ENCODE data around the gene COMP. TPM values are rescaled to one million over a fixed set of nuclear protein-coding genes. Genes with fewer than 3 reads are reported as not detected.

Gene COMP
- total RNA-seq, 3 donors from 2014 or later (not counting 1 experiment from before 2014, with no cell fraction given) = not detected

DNA sequence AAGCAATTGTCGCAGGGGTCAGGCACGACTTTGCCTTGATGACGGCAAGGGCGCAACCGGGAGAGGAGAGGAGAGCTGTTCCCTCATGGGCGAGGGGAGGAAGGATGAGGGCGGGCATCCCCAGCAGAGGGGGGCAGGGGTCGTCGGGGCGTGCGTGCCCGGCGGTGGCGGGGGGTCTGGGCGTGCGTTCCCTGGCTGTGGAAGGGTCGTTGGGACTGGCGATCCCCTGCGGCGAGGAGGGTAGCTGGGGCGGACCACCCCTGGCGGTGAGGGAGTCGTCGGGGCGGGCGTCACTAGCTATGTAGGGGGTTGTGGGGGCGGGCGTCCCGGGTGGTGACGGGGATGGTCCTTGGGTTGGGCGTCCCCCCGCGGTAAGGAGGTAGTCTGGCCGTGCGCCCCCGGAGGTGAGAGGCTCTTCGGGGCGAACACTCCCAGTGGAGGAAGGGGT is 1.7 kb downstream of the COMP start:
- ATAC-seq = no peak
- H3K27me3 Mint-ChIP-seq (ENCODE audit: low read depth in 2 of 2) = peaks cover 44 to 67% of the 10 kb centered on the region in 2 donors
- peaks cover 49% of the 10 kb centered on the region for H3K4me1 ChIP-seq (ENCODE audit: control insufficient read depth, insufficient read depth, low read length)
- peaks cover 48% of the 10 kb centered on the region for H3K27me3 ChIP-seq (ENCODE audit: control insufficient read depth, insufficient read depth, low read length)
- H3K9me3 Mint-ChIP-seq = no peaks in the 10 kb centered on the region
- H3K4me3 ChIP-seq (ENCODE audit: low read length) = no peak overlapping the region
- peak overlapping the region in 1 of 2 donors; percentile 47 for H3K27ac Mint-ChIP-seq
- no peaks in the 10 kb centered on the region for H3K36me3 Mint-ChIP-seq
- peak overlapping the region; percentile 68 for H3K4me3 Mint-ChIP-seq
- intact Hi-C loops (cut with micrococcal nuclease) = no loop called here
- 7% methylated on average over 38 of the region's 38 CpGs for WGBS (ENCODE audit: insufficient coverage)
- H3K36me3 ChIP-seq (ENCODE audit: control insufficient read depth, insufficient read depth, low read length) = no peaks in the 10 kb centered on the region
- no peaks in the 10 kb centered on the region for H3K9me3 ChIP-seq (ENCODE audit: control insufficient read depth, insufficient read depth, low read length)
- no peak overlapping the region for H3K27ac ChIP-seq (ENCODE audit: low read length)
- H3K4me1 Mint-ChIP-seq = peaks cover 21 to 41% of the 10 kb centered on the region in 2 donors
- DNase-seq = no peak
- TF ChIP-seq, protein P1, sequence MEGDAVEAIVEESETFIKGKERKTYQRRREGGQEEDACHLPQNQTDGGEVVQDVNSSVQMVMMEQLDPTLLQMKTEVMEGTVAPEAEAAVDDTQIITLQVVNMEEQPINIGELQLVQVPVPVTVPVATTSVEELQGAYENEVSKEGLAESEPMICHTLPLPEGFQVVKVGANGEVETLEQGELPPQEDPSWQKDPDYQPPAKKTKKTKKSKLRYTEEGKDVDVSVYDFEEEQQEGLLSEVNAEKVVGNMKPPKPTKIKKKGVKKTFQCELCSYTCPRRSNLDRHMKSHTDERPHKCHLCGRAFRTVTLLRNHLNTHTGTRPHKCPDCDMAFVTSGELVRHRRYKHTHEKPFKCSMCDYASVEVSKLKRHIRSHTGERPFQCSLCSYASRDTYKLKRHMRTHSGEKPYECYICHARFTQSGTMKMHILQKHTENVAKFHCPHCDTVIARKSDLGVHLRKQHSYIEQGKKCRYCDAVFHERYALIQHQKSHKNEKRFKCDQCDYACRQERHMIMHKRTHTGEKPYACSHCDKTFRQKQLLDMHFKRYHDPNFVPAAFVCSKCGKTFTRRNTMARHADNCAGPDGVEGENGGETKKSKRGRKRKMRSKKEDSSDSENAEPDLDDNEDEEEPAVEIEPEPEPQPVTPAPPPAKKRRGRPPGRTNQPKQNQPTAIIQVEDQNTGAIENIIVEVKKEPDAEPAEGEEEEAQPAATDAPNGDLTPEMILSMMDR (IDR thresholded peaks at IDR 0.05) = no peak

DNA sequence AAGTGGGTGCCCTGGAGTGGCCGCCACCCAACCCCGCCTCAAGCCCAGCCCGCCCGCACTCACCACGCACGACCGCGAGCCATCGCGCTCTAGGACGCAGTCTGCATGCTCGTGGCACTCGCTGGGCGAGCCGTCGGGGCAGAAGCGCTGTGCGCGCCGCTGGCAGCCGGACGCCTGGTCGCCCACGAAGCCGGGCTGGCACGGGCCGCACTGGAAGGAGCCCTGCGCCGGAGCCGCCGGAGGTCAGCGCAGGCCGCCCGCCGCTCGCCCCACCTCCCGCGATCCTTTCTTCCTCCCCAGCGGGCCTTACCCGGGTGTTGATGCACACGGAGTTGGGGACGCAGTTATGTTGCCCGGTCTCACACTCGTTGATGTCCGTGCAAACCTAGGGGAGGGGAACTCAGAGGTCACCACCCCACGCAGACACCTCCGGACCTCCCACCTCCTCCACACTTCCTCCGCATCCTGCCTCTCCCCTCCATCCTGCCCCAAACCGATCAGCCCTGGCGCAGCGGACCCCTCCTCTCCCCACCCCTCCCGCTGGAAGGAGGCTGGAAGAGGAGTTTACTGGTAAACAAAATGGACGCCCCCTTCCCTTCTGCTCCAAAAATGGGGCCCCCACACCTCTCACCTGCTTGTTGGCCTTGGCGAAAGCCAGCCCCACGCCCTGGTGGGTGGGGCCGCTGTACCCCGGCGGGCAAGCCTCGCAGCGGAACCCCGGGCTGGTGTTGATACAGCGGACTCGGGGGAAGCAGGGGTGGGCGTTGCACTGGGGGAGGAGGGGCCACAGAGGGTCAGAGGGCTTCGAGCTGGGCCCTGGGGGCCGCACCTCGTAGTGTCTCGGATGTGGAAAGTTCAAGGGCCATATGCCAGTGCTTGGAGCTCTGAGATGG is 2.3 kb downstream of the COMP start:
- Histone ChIP-seq H3K27me3 (ENCODE audit: control insufficient read depth, insufficient read depth, low read length) (peaks cover 47% of the 10 kb centered on the region), H3K4me1 (ENCODE audit: control insufficient read depth, insufficient read depth, low read length) (peaks cover 49% of the 10 kb centered on the region), H3K27ac (ENCODE audit: low read length) (no peak overlapping the region), H3K9me3 (ENCODE audit: control insufficient read depth, insufficient read depth, low read length) (no peaks in the 10 kb centered on the region), H3K36me3 (ENCODE audit: control insufficient read depth, insufficient read depth, low read length) (no peaks in the 10 kb centered on the region), H3K4me3 (ENCODE audit: low read length) (no peak overlapping the region)
- H3K9me3 Mint-ChIP-seq = no peaks in the 10 kb centered on the region
- intact Hi-C loops (cut with micrococcal nuclease) = no loop called here
- H3K4me3 Mint-ChIP-seq = peak overlapping the region; percentile 68
- TF ChIP-seq, protein P1 (IDR thresholded peaks at IDR 0.05) = no peak
- peak overlapping the region in 1 of 2 donors; percentile 47 for H3K27ac Mint-ChIP-seq
- ATAC-seq = peak in 1 of 3 donors; percentile 14
- peaks cover 21 to 46% of the 10 kb centered on the region in 2 donors for H3K4me1 Mint-ChIP-seq
- H3K27me3 Mint-ChIP-seq (ENCODE audit: low read depth in 2 of 2) = peaks cover 40 to 67% of the 10 kb centered on the region in 2 donors
- DNase-seq = no peak
- WGBS (ENCODE audit: insufficient coverage) = 6% methylated on average over 64 of the region's 68 CpGs
- H3K36me3 Mint-ChIP-seq = no peaks in the 10 kb centered on the region

DNA sequence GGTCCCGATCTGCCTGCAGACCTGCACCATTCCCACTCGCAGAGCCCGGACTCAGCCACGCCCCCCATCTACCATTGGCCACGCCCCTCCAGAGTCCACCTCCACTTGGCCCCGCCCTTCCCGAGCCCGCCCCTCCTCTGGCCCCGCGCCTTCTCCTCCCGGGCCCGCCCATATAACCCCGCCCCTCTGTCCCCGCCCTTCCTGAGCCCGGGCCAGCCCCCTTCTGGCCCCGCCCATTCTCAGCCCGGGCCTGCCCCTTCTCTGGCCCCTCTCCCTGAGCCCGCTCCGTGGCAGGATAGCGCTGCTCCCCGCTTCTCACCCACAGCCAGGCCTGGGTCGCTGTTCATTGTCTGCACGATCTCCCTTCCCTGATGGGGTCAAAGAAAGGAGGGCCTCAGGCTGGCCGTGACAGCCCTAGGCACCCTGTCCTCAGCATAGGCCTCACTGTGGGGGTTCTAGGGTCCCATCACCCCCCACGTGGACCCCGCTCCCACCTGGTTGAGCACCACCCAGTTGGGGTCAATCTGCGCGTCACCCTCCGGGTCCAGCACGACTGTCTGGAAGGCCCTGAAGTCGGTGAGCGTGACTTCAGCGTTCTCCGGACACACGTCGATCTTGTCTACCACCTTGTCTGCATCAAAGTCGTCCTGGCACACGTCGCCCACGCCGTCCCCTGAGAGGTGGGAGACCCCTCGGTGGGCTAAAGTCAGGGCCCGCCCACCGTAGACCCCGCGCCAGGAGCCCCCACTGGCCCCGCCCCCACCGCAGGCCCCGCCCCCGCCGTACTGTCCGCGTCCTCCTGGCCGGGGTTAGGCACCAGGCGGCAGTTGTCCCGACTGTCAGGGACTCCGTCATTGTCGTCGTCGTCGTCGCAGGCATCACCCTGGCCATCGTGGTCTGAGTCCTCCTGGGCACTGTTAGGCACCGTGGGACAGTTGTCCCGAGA is 5.7 kb downstream of the COMP start:
- 12% methylated on average over 65 of the region's 65 CpGs for WGBS (ENCODE audit: insufficient coverage)
- TF ChIP-seq, protein P1 (IDR thresholded peaks at IDR 0.05) = no peak
- H3K27me3 Mint-ChIP-seq (ENCODE audit: low read depth in 2 of 2) = peaks cover 23 to 45% of the 10 kb centered on the region in 2 donors
- H3K9me3 Mint-ChIP-seq = no peaks in the 10 kb centered on the region
- Histone ChIP-seq H3K4me3 (ENCODE audit: low read length) (no peak overlapping the region), H3K36me3 (ENCODE audit: control insufficient read depth, insufficient read depth, low read length) (no peaks in the 10 kb centered on the region), H3K27me3 (ENCODE audit: control insufficient read depth, insufficient read depth, low read length) (peaks cover 31% of the 10 kb centered on the region), H3K4me1 (ENCODE audit: control insufficient read depth, insufficient read depth, low read length) (peaks cover 49% of the 10 kb centered on the region), H3K27ac (ENCODE audit: low read length) (no peak overlapping the region), H3K9me3 (ENCODE audit: control insufficient read depth, insufficient read depth, low read length) (no peaks in the 10 kb centered on the region)
- peak overlapping the region; percentile 66 for H3K4me3 Mint-ChIP-seq
- no peaks in the 10 kb centered on the region for H3K36me3 Mint-ChIP-seq
- DNase-seq = peak; percentile 36 to 81
- intact Hi-C loops (cut with micrococcal nuclease) = no loop called here
- peak; percentile 65 to 81 (median 79) for ATAC-seq
- peaks cover 19 to 40% of the 10 kb centered on the region in 2 donors for H3K4me1 Mint-ChIP-seq
- H3K27ac Mint-ChIP-seq = no peak overlapping the region

Data from natural killer cell (primary cell).